AG04450 (cell line): Measurements from ENCODE around the gene IRF3. TPM values are rescaled to one million over a fixed set of nuclear protein-coding genes. Genes with fewer than 3 reads are reported as not detected.

Experiments
- CTCF ChIA-PET: fragments of 300-600, 350-600 bp; formaldehyde crosslinking; extraction: SDS; loops from one replicate; lab custom pipeline; 2022; ENCODE audit warnings: antibody characterized with exemption, inconsistent platforms; lab: Charles Lee
- POLR2A ChIA-PET: fragments of 350-600 bp; formaldehyde crosslinking; extraction: SDS; loops from one replicate; lab custom pipeline; 2021; ENCODE audit warnings: antibody characterized with exemption, inconsistent platforms; lab: Yijun Ruan, JAX
- DNase-seq: peaks from one replicate; pipeline ENCODE4 v3.0.0-alpha.2; 2011; ENCODE audit warnings: low read depth, low spot score
- H3K27ac ChIP-seq: one replicate; pipeline ENCODE4 v1.5.1; 2012; ENCODE audit warnings: low read depth, low read length, control low read depth
- H3K27me3 ChIP-seq: one replicate; pipeline ENCODE4 v1.6.0; 2012; ENCODE audit warnings: low read length; ENCODE audit not compliant: control insufficient read depth, insufficient read depth
- H3K4me3 ChIP-seq: 2 replicates; pipeline ENCODE4 v1.5.1; 2011; ENCODE audit warnings: mild to moderate bottlenecking, low read depth, low read length, control low read depth
- H3K9me3 ChIP-seq: 2 replicates; pipeline ENCODE4 v1.5.1; 2012; ENCODE audit warnings: low read length; ENCODE audit not compliant: control insufficient read depth, insufficient read depth
- CTCF ChIP-seq: IDR thresholded peaks from 2 replicates; pipeline ENCODE4 v1.5.1; 2011; ENCODE audit warnings: low read depth, low read length, control low read depth, inconsistent platforms
- polyA plus RNA-seq: library from polyadenylated mRNA; depleted of rRNA; stranded (reverse); fragments of >200 nt; gene quantifications from 2 replicates; pipeline ENCODE4 v1.2.3, GENCODE V29; 2011

Gene IRF3
- polyA plus RNA-seq, 1 experiment, result 33.5 TPM

GRCh38 chr19:49680421-49681351 lies 15.0 kb upstream of the IRF3 start:
- Histone ChIP-seq H3K4me3 (peak overlapping the region; percentile 39), H3K27ac (peak overlapping the region; percentile 39), H3K27me3 (no peaks in the 10 kb centered on the region), H3K9me3 (peaks cover 4% of the 10 kb centered on the region; the same call in 1 of the 2 replicates)
- DNase-seq, result peak; percentile 71
- peak; percentile 99 for TF ChIP-seq CTCF
- ChIA-PET CTCF (interaction anchor here (0.6 to 1.3 kb wide), 17 partner anchors 8 to 208 kb away, joined by 3 to 14 read pairs (median 4); partner anchors contain the start of genes ADM5, AP2A1, CPT1C and FUZ), POLR2A (interaction anchor here (0.7 kb wide), 1 partner anchor 129 kb away, joined by 3 read pairs; no protein-coding TSS in a partner anchor)

- Histone ChIP-seq H3K27ac (peak overlapping the region; percentile 39), H3K27me3 (no peaks in the 10 kb centered on the region), H3K4me3 (peak overlapping the region; percentile 39), H3K9me3 (peaks cover 4% of the 10 kb centered on the region; the same call in 1 of the 2 replicates)
- ChIA-PET CTCF (interaction anchor here (0.5 to 1.6 kb wide), 6 partner anchors 40 to 206 kb away, joined by 3 to 6 read pairs (median 3); partner anchors contain the start of gene RRAS), POLR2A (no interaction called here)
- no peak for DNase-seq
- TF ChIP-seq CTCF, result no peak
Measured at GRCh38 chr19:49679771-49680413, 14.2 kb upstream of the IRF3 start.

- CTCF ChIA-PET, result interaction anchor here (0.5 to 1.8 kb wide), 8 partner anchors 11 to 206 kb away, joined by 3 to 6 read pairs (median 3); partner anchors contain the start of gene RRAS
- Histone ChIP-seq H3K27me3 (no peaks in the 10 kb centered on the region), H3K27ac (no peak overlapping the region), H3K4me3 (peak overlapping the region; percentile 7; the same call in 1 of the 2 replicates), H3K9me3 (peaks cover 4% of the 10 kb centered on the region; the same call in 1 of the 2 replicates)
- POLR2A ChIA-PET, result interaction anchor here (0.6 to 0.7 kb wide), 2 partner anchors 134 to 807 kb away, joined by 3 to 4 read pairs; partner anchors contain the start of gene PPP1R15A
- DNase-seq, result no peak
- no peak for TF ChIP-seq CTCF
Measured at GRCh38 chr19:49678985-49679770, 13.5 kb upstream of the IRF3 start.

GRCh38 chr19:49677901-49678674 lies 12.4 kb upstream of the IRF3 start:
- ChIA-PET POLR2A (interaction anchor here (2.8 kb wide), 1 partner anchor 14 kb away, joined by 14 read pairs; no protein-coding TSS in a partner anchor), CTCF (interaction anchor here (0.5 to 1.8 kb wide), 5 partner anchors 12 to 169 kb away, joined by 3 to 4 read pairs (median 3); partner anchors contain the start of gene RRAS)
- peak overlapping the region; percentile 82 for H3K27ac ChIP-seq
- DNase-seq, result no peak
- H3K27me3 ChIP-seq, result no peaks in the 10 kb centered on the region
- H3K9me3 ChIP-seq, result peaks cover 4% of the 10 kb centered on the region; the same call in 1 of the 2 replicates
- TF ChIP-seq CTCF, result peak; percentile 70
- H3K4me3 ChIP-seq, result peak overlapping the region; percentile 98
